GM12801 (cell line): ENCODE results near the gene THAP12.

ENCODE experiments used
- CTCF ChIP-seq: IDR thresholded peaks from one replicate; pipeline ENCODE4 v1.5.1; 2011; ENCODE audit warnings: control low read depth; ENCODE audit not compliant: insufficient read length; ENCODE audit errors: extremely low read depth

THAP12 gene

GRCh38 chr11:76361776-76362175 lies 19.2 kb downstream of the THAP12 start:
- TF ChIP-seq CTCF: no peak

- TF ChIP-seq CTCF: no peak
These were observed 19.6 kb downstream of the THAP12 start for GRCh38 chr11:76361374-76361773.

- no peak for TF ChIP-seq CTCF
These were observed 25.8 kb downstream of the THAP12 start for GRCh38 chr11:76355172-76355571.

GRCh38 chr11:76348348-76348747 lies 32.6 kb downstream of the THAP12 start:
- TF ChIP-seq CTCF: no peak

GRCh38 chr11:76347466-76347865 lies 33.5 kb downstream of the THAP12 start:
- TF ChIP-seq CTCF: no peak

GRCh38 chr11:76339221-76339620 lies 41.7 kb downstream of the THAP12 start:
- TF ChIP-seq CTCF: no peak

GRCh38 chr11:76337923-76338322 lies 43.0 kb downstream of the THAP12 start:
- TF ChIP-seq CTCF: no peak

- TF ChIP-seq CTCF: no peak
These were observed 43.5 kb downstream of the THAP12 start for GRCh38 chr11:76337469-76337868.
